ENCODE data around the gene SPTBN5. TPM values are rescaled to one million over a fixed set of nuclear protein-coding genes. Genes with fewer than 3 reads are reported as not detected.

SPTBN5 gene
- total and polyA plus RNA-seq, 3 donors from 2014 or later, result 1.4 to 3.1 (median 1.4) TPM

DNA sequence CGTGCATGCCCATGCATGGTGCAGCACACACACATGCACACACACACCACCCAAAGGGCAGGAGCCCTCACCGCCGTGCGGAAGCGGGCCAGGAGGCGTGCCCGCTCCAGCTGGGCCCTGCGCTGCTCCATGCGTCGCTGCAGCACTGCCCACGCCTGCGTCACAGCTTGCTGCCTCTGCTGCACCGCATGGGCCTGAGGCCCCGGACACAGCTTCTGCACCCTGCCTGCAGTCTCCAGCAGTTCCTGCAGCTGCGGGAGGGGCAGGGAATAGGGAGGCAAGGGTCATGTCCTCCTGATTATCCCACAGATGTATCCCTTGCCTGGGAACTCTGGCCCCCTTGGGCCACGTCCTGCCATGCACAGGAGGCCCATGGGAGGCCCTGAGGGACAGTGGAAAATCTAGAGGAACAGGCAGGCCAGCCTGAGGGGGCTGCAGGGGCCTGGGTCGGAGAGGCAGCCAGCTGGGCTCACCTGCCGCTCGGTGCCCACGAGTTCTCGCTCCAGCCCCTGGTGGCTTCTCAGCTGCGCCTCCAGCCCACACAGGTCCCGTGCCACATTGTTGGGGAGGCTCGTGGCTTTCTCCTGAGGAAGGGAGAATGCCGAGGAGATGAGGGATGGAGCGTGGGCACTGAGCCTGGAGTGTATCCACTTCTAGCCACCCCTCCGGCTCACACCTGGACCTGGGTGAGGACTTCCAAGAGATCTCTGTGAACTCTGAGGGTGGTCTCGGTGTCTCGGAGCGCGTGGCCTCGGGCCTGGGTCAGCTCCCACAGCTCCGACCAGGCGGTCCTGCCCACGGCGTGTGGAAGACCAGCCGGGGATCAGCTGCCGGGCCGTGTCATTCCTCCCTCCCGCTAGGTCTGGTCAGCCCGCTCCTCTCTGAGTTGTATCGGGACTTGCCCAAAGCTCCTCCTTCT, 23.8 kb downstream of the SPTBN5 start:
- WGBS, 2 donors, result 88 to 91% methylated on average over 19 to 42 of the region's 42 CpGs
- no peak overlapping the region for H3K27ac ChIP-seq
- H3K9me3 ChIP-seq, result no peaks in the 10 kb centered on the region
- no peak for DNase-seq
- no peak for TF ChIP-seq POLR2A (IDR thresholded peaks at IDR 0.05)
- TF ChIP-seq, protein P1, sequence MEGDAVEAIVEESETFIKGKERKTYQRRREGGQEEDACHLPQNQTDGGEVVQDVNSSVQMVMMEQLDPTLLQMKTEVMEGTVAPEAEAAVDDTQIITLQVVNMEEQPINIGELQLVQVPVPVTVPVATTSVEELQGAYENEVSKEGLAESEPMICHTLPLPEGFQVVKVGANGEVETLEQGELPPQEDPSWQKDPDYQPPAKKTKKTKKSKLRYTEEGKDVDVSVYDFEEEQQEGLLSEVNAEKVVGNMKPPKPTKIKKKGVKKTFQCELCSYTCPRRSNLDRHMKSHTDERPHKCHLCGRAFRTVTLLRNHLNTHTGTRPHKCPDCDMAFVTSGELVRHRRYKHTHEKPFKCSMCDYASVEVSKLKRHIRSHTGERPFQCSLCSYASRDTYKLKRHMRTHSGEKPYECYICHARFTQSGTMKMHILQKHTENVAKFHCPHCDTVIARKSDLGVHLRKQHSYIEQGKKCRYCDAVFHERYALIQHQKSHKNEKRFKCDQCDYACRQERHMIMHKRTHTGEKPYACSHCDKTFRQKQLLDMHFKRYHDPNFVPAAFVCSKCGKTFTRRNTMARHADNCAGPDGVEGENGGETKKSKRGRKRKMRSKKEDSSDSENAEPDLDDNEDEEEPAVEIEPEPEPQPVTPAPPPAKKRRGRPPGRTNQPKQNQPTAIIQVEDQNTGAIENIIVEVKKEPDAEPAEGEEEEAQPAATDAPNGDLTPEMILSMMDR (IDR thresholded peaks at IDR 0.05), result no peak
- no peaks in the 10 kb centered on the region for H3K27me3 ChIP-seq
- H3K36me3 ChIP-seq (ENCODE audit: low read depth, missing control alignments), result no peaks in the 10 kb centered on the region
- H3K4me3 ChIP-seq, result no peak overlapping the region
- intact Hi-C loops (cut with DNase I; ENCODE audit: low total_unique reads), result no loop called here
- H3K4me1 ChIP-seq, result no peaks in the 10 kb centered on the region

DNA sequence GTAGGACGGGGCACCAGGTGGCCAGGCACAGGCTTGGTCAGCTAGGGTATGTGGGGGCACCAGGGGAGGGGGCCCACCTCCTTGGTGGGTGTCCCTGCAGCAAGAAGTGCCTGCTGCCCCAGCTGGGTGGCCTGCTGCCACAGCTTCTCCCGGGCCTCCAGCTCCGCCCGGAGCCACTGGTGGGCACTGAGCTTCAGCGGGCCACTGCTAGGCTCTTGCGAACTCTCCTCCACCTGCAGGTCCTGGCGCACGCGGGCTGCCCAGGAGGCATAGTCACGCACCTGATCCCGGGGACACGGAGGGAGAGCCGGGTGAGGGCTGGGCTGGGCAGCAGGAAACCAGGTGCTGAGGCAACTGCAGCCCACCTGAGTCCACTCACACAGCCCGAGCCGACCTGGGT, 25.5 kb downstream of the SPTBN5 start:
- H3K27ac ChIP-seq, result no peak overlapping the region
- no peak for TF ChIP-seq POLR2A (IDR thresholded peaks at IDR 0.05)
- TF ChIP-seq, protein P1 (IDR thresholded peaks at IDR 0.05), result no peak
- DNase-seq, result no peak
- no peaks in the 10 kb centered on the region for H3K4me1 ChIP-seq
- intact Hi-C loops (cut with DNase I; ENCODE audit: low total_unique reads), result no loop called here
- WGBS, 2 donors, result 97 to 98% methylated on average over 11 to 14 of the region's 15 CpGs
- H3K9me3 ChIP-seq, result no peaks in the 10 kb centered on the region
- no peaks in the 10 kb centered on the region for H3K36me3 ChIP-seq (ENCODE audit: low read depth, missing control alignments)
- H3K27me3 ChIP-seq, result no peaks in the 10 kb centered on the region
- no peak overlapping the region for H3K4me3 ChIP-seq

- intact Hi-C loops (cut with DNase I; ENCODE audit: low total_unique reads), result no loop called here
- no peak overlapping the region for H3K4me3 ChIP-seq
- WGBS, 2 donors, result 77 to 93% methylated on average over 5 to 19 of the region's 25 CpGs
These were observed 26.8 kb downstream of the SPTBN5 start for GRCh38 chr15:41866872-41867579.

DNA sequence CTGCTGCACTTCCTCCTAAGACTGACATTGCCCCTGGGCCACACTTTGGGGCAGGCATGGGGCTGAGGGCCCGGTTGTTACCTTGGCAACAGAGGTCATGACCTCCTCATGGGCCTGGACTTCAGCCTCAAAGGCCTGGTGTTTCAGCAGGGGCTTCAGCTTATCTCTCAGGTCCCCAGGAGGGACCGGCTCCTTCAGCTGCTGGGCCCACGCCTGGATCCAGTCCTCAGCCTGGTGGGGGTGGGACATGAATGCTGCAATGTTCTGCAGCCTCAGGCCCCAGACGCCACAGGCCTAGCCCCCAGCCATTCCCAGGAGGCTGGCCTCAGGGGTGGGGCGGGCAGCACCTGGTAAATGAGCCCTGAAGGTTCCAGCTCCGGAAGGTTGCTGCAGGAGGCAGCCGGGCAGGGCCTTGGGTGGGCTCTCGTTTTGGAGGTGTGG, 27.6 kb downstream of the SPTBN5 start:
- no peak overlapping the region for H3K27ac ChIP-seq
- no peaks in the 10 kb centered on the region for H3K36me3 ChIP-seq (ENCODE audit: low read depth, missing control alignments)
- no peak for TF ChIP-seq POLR2A (IDR thresholded peaks at IDR 0.05)
- TF ChIP-seq, protein P1 (IDR thresholded peaks at IDR 0.05), result no peak
- no peak for DNase-seq
- no peaks in the 10 kb centered on the region for H3K27me3 ChIP-seq
- WGBS, 2 donors, result 82 to 89% methylated on average over 5 to 8 of the region's 8 CpGs
- H3K9me3 ChIP-seq, result no peaks in the 10 kb centered on the region
- intact Hi-C loops (cut with DNase I; ENCODE audit: low total_unique reads), result no loop called here
- no peaks in the 10 kb centered on the region for H3K4me1 ChIP-seq
- no peak overlapping the region for H3K4me3 ChIP-seq

More at GRCh38 chr15:41866872-41867579, 26.8 kb downstream of the SPTBN5 start:
- no peak for DNase-seq
- Histone ChIP-seq H3K9me3 (no peaks in the 10 kb centered on the region), H3K36me3 (ENCODE audit: low read depth, missing control alignments) (no peaks in the 10 kb centered on the region), H3K27ac (no peak overlapping the region), H3K27me3 (no peaks in the 10 kb centered on the region), H3K4me1 (no peaks in the 10 kb centered on the region)
- TF ChIP-seq, protein P1 (IDR thresholded peaks at IDR 0.05), result no peak
- no peak for TF ChIP-seq POLR2A (IDR thresholded peaks at IDR 0.05)

All from testis (tissue), 3 donors.